Testis (tissue), 3 donors: ENCODE results near the gene SELENOH. TPM values are rescaled to one million over a fixed set of nuclear protein-coding genes. Genes with fewer than 3 reads are reported as not detected.

Experiments
- DNase-seq: peaks from one replicate; pipeline ENCODE4 v3.0.0-alpha.2; 2019
- H3K27ac ChIP-seq, 2 donors: fragments of 200-600 bp; sonication (generic); one replicate each; pipeline ENCODE4 v1.5.1; 2019
- H3K27me3 ChIP-seq: fragments of 200-600 bp; sonication (generic); one replicate; pipeline ENCODE4 v1.5.1; 2019
- H3K36me3 ChIP-seq: fragments of 200-600 bp; sonication (generic); one replicate; pipeline ENCODE4 v1.5.1; 2017; ENCODE audit warnings: low read depth; ENCODE audit errors: missing control alignments
- H3K4me1 ChIP-seq: fragments of 200-600 bp; sonication (generic); one replicate; pipeline ENCODE4 v1.5.1; 2019
- H3K4me3 ChIP-seq, 2 donors: fragments of 200-600 bp; sonication (generic); one replicate each; pipeline ENCODE4 v1.5.1; 2017 to 2019
- H3K9me3 ChIP-seq: fragments of 200-600 bp; sonication (generic); one replicate; pipeline ENCODE4 v1.5.1; 2017
- CTCF ChIP-seq, 3 experiments: fragments of 450-650 bp in 2 of 3; fragments of 200-600 bp in 1 of 3; sonication (generic) in 1 of 3; IDR thresholded peaks; one replicate each; pipeline ENCODE4 v1.5.1; 2016 to 2019; ENCODE audit warnings: antibody characterized with exemption in 3 of 3, mild to moderate bottlenecking in 2 of 3, moderate library complexity in 1 of 3
- POLR2A ChIP-seq: fragments of 450-650 bp; IDR thresholded peaks from one replicate; pipeline ENCODE4 v1.6.1; 2017; ENCODE audit warnings: antibody characterized with exemption, mild to moderate bottlenecking, moderate library complexity
- WGBS, 2 donors: methylation state at CpG; one replicate each; pipeline ENCODE4 v1.1.5; 2018; 5-methylcytosine and 5-hydroxymethylcytosine counted together
- intact Hi-C: fragments of 100-400 bp; cut with DNase I; formaldehyde crosslinking; loops from one replicate; pipeline ENCODE4 v1.15.1; 2023; ENCODE audit warnings: low total_unique reads
- polyA plus RNA-seq: library from polyadenylated mRNA; stranded (reverse); fragments of 350-450 nt; fragmentation: Illumina TruSeq; extraction: RNeasy Lipid Tissue Mini Kit (QIAGEN cat#74804); gene quantifications from one replicate; pipeline ENCODE4 v1.2.3, GENCODE V29; 2014; ENCODE audit warnings: low read depth, low replicate concordance; ENCODE audit not compliant: insufficient read depth
- total RNA-seq, 2 donors: library from RNA; depleted of rRNA; stranded (reverse); fragments of >200 nt; gene quantifications; one replicate each; pipeline ENCODE4 v1.2.3, GENCODE V29; 2016

The SELENOH gene
- total and polyA plus RNA-seq, 3 donors from 2014 or later, result 71.3 to 222 (median 157) TPM

- Histone ChIP-seq H3K9me3 (no peaks in the 10 kb centered on the region), H3K4me3 (no peak overlapping the region), H3K27ac (no peak overlapping the region), H3K4me1 (peaks cover 11% of the 10 kb centered on the region), H3K36me3 (no peaks in the 10 kb centered on the region), H3K27me3 (no peaks in the 10 kb centered on the region)
- WGBS, 2 donors, result 82 to 91% methylated on average over 5 of the region's 5 CpGs
- DNase-seq, result no peak
- TF ChIP-seq POLR2A (no peak), CTCF (IDR thresholded peaks at IDR 0.05) (no peak)
- intact Hi-C loops, result loop anchor here (10.0 kb wide), 1 partner anchor 60 kb away; no protein-coding TSS in a partner anchor
Measured at GRCh38 chr11:57745206-57745605, 3.9 kb downstream of the SELENOH start.

- 85 to 94% methylated on average over 1 of the region's 1 CpG for WGBS, 2 donors
- H3K4me1 ChIP-seq, result peaks cover 13% of the 10 kb centered on the region
- TF ChIP-seq CTCF (IDR thresholded peaks at IDR 0.05) (no peak), POLR2A (no peak)
- no peaks in the 10 kb centered on the region for H3K9me3 ChIP-seq
- H3K36me3 ChIP-seq, result no peaks in the 10 kb centered on the region
- intact Hi-C loops, result loop anchor here (10.0 kb wide), 1 partner anchor 58 kb away; no protein-coding TSS in a partner anchor
- no peak for DNase-seq
- H3K4me3 ChIP-seq, result no peak overlapping the region
- H3K27ac ChIP-seq, result no peak overlapping the region
- no peaks in the 10 kb centered on the region for H3K27me3 ChIP-seq
Measured at GRCh38 chr11:57746920-57747319, 5.6 kb downstream of the SELENOH start.

- no peak for DNase-seq
- Histone ChIP-seq H3K4me3 (no peak overlapping the region), H3K9me3 (no peaks in the 10 kb centered on the region), H3K4me1 (peaks cover 4% of the 10 kb centered on the region), H3K27me3 (no peaks in the 10 kb centered on the region), H3K27ac (no peak overlapping the region), H3K36me3 (no peaks in the 10 kb centered on the region)
- no peak for TF ChIP-seq CTCF (IDR thresholded peaks at IDR 0.05)
- no peak for TF ChIP-seq POLR2A
- intact Hi-C loops, result no loop called here
Measured at GRCh38 chr11:57751176-57751575, 9.9 kb downstream of the SELENOH start.

- TF ChIP-seq POLR2A (no peak), CTCF (IDR thresholded peaks at IDR 0.05) (peak in 2 of 3 experiments; percentile 29 to 33)
- Histone ChIP-seq H3K9me3 (no peaks in the 10 kb centered on the region), H3K27ac (no peak within 1 kb of the TSS), H3K36me3 (no peaks in the 10 kb centered on the region), H3K4me3 (peak within 1 kb of the TSS; percentile 41 to 54), H3K27me3 (no peaks in the 10 kb centered on the region), H3K4me1 (peaks cover 4% of the 10 kb centered on the region)
- peak; percentile 65 for DNase-seq
- 24 to 45% methylated on average over 10 of the region's 10 CpGs for WGBS, 2 donors
- intact Hi-C loops, result no loop called here
Measured at GRCh38 chr11:57751676-57752253, 10.5 kb downstream of the SELENOH start, which contains the start of gene BTBD18. Gene BTBD18 (minus strand): TSS chr11:57751819. CDS start chr11:57751188, 631 bp downstream.

- Histone ChIP-seq H3K27me3 (no peaks in the 10 kb centered on the region), H3K4me3 (peak overlapping the region; percentile 41 to 54), H3K27ac (peak overlapping the region; percentile 11 to 39), H3K9me3 (no peaks in the 10 kb centered on the region), H3K4me1 (peaks cover 4% of the 10 kb centered on the region), H3K36me3 (no peaks in the 10 kb centered on the region)
- WGBS, 2 donors, result 78 to 88% methylated on average over 23 to 30 of the region's 30 CpGs
- no peak for TF ChIP-seq CTCF (IDR thresholded peaks at IDR 0.05)
- no peak for TF ChIP-seq POLR2A
- DNase-seq, result peak; percentile 80
- intact Hi-C loops, result no loop called here
Measured at GRCh38 chr11:57752954-57753353, 11.7 kb downstream of the SELENOH start.
